ENCODE results near the gene CCNB2.

The CCNB2 gene

DNA sequence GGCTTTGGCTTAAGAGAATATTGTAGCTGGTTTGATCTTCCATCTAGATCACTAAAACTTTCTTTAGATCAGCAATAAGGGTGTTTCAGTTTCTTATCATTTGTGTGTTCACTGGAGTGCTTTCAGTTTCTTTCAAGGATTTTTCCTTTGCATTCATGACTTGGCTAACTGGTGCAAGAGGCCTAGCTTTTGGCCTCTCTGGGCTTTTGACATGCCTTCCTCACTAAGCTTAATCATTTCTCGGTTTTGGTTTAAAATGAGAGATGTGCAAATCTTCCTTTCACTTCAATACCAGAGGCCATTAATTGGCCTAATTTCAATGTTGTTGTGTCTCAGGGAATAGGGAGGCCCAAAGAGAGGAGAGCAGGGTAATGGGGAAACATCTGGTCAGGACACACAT lies 30.3 kb upstream of the CCNB2 start:
- H2BK15ac ChIP-seq (replicated peaks; ENCODE audit: low read depth) = no peak overlapping the region
- WGBS (ENCODE audit: extremely low coverage, insufficient coverage, low lambda C conversion rate) = no CpG with 5 or more reads among the region's 1 CpG
- DNase-seq = no peak
- no peak overlapping the region for H3K9ac ChIP-seq (ENCODE audit: low read length)
- no peak overlapping the region for H3K4me2 ChIP-seq (ENCODE audit: low read length)
- H2AK5ac ChIP-seq (ENCODE audit: low read length) = no peak overlapping the region
- no peak overlapping the region for H2BK5ac ChIP-seq (ENCODE audit: low read length)
- H2BK120ac ChIP-seq (ENCODE audit: low read depth, low read length) = no peak overlapping the region
- no peaks in the 10 kb centered on the region for H3K27me3 ChIP-seq (ENCODE audit: insufficient read depth, low read length, poor library complexity)
- H3K18ac ChIP-seq (ENCODE audit: low read length) = no peak overlapping the region
- H3K4me3 ChIP-seq (ENCODE audit: low read length) = no peak overlapping the region
- no peak overlapping the region for H3K4ac ChIP-seq (ENCODE audit: low read depth, low read length)
- H3K79me2 ChIP-seq (ENCODE audit: control insufficient read depth, insufficient read depth, low read length) = no peaks in the 10 kb centered on the region
- H4K5ac ChIP-seq (ENCODE audit: low read length) = no peak overlapping the region
- no peak overlapping the region for H3K56ac ChIP-seq (ENCODE audit: low read length)
- H3K79me1 ChIP-seq (ENCODE audit: low read length) = no peaks in the 10 kb centered on the region
- no peak overlapping the region for H3K27ac ChIP-seq (ENCODE audit: low read depth, low read length)
- no peaks in the 10 kb centered on the region for H3K4me1 ChIP-seq (ENCODE audit: control insufficient read depth, low read depth, low read length)
- H3K36me3 ChIP-seq (ENCODE audit: control insufficient read depth, insufficient read depth, low read length) = peaks cover 2% of the 10 kb centered on the region
- no peak overlapping the region for H4K8ac ChIP-seq (ENCODE audit: low read depth, low read length)
- no peak overlapping the region for H3K23ac ChIP-seq (ENCODE audit: low read length)

DNA sequence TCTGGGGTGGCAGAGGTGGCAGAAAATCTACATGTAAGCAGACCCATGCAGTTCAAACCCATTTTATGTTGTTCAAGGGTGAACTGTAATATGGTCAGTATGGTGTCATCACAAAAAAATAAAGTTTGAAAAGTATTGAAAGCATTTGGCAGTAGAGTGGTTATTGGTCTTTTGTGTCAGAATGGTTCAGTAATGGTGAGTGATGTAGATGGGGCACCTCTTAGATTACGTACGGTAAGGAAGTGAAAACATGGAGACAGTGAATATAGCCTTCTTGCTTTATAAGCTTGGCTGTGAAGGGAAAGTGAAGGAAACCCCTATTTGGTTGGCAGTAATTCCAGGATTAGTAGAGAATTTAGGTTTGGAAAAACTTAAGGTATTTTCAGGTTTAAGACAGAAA lies 17.2 kb upstream of the CCNB2 start:
- no peak overlapping the region for H3K27ac ChIP-seq (ENCODE audit: low read depth, low read length)
- no peak overlapping the region for H2BK5ac ChIP-seq (ENCODE audit: low read length)
- H3K4me1 ChIP-seq (ENCODE audit: control insufficient read depth, low read depth, low read length) = no peaks in the 10 kb centered on the region
- no peak overlapping the region for H2BK15ac ChIP-seq (replicated peaks; ENCODE audit: low read depth)
- no peak overlapping the region for H3K4me3 ChIP-seq (ENCODE audit: low read length)
- H3K4me2 ChIP-seq (ENCODE audit: low read length) = no peak overlapping the region
- no peak overlapping the region for H2AK5ac ChIP-seq (ENCODE audit: low read length)
- DNase-seq = no peak
- no peak overlapping the region for H4K5ac ChIP-seq (ENCODE audit: low read length)
- H3K56ac ChIP-seq (ENCODE audit: low read length) = no peak overlapping the region
- WGBS (ENCODE audit: extremely low coverage, insufficient coverage, low lambda C conversion rate) = no CpG with 5 or more reads among the region's 2 CpGs
- H3K9ac ChIP-seq (ENCODE audit: low read length) = no peak overlapping the region
- no peaks in the 10 kb centered on the region for H3K36me3 ChIP-seq (ENCODE audit: control insufficient read depth, insufficient read depth, low read length)
- no peak overlapping the region for H2BK120ac ChIP-seq (ENCODE audit: low read depth, low read length)
- H3K4ac ChIP-seq (ENCODE audit: low read depth, low read length) = no peak overlapping the region
- no peaks in the 10 kb centered on the region for H3K79me1 ChIP-seq (ENCODE audit: low read length)
- H3K23ac ChIP-seq (ENCODE audit: low read length) = no peak overlapping the region
- no peak overlapping the region for H4K8ac ChIP-seq (ENCODE audit: low read depth, low read length)
- no peak overlapping the region for H3K18ac ChIP-seq (ENCODE audit: low read length)
- H3K79me2 ChIP-seq (ENCODE audit: control insufficient read depth, insufficient read depth, low read length) = no peaks in the 10 kb centered on the region
- H3K27me3 ChIP-seq (ENCODE audit: insufficient read depth, low read length, poor library complexity) = no peaks in the 10 kb centered on the region

DNA sequence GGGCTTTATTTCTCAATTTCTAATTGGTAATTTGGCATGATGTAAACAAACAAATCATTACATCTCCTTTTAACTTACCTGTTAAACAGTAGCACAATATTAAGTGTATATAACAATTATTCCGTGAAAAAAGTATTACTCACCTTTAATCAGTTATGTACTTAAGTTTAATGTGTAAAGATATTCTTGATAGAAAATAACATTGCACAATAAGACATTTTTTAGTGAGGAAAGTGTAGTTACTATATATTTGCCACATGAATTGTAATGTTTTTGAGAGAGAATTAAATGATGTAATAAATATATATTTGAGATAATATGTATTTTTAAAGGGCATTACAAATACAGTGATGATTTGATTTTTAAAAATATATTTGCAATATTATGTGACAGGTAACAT lies 10.9 kb upstream of the CCNB2 start:
- Histone ChIP-seq H3K36me3 (ENCODE audit: control insufficient read depth, insufficient read depth, low read length) (peaks cover 2% of the 10 kb centered on the region), H4K8ac (ENCODE audit: low read depth, low read length) (no peak overlapping the region), H3K4me1 (ENCODE audit: control insufficient read depth, low read depth, low read length) (no peaks in the 10 kb centered on the region), H4K5ac (ENCODE audit: low read length) (no peak overlapping the region), H2BK15ac (replicated peaks; ENCODE audit: low read depth) (no peak overlapping the region), H3K56ac (ENCODE audit: low read length) (no peak overlapping the region), H2BK5ac (ENCODE audit: low read length) (no peak overlapping the region), H2AK5ac (ENCODE audit: low read length) (no peak overlapping the region), H3K18ac (ENCODE audit: low read length) (no peak overlapping the region), H3K27me3 (ENCODE audit: insufficient read depth, low read length, poor library complexity) (no peaks in the 10 kb centered on the region), H3K23ac (ENCODE audit: low read length) (no peak overlapping the region), H3K4me3 (ENCODE audit: low read length) (no peak overlapping the region), H3K4ac (ENCODE audit: low read depth, low read length) (no peak overlapping the region), H3K27ac (ENCODE audit: low read depth, low read length) (no peak overlapping the region), H3K79me2 (ENCODE audit: control insufficient read depth, insufficient read depth, low read length) (no peaks in the 10 kb centered on the region), H2BK120ac (ENCODE audit: low read depth, low read length) (no peak overlapping the region), H3K4me2 (ENCODE audit: low read length) (no peak overlapping the region), H3K9ac (ENCODE audit: low read length) (no peak overlapping the region), H3K79me1 (ENCODE audit: low read length) (no peaks in the 10 kb centered on the region)
- WGBS (ENCODE audit: extremely low coverage, insufficient coverage, low lambda C conversion rate) = no CpG with 5 or more reads among the region's 1 CpG
- no peak for DNase-seq

DNA sequence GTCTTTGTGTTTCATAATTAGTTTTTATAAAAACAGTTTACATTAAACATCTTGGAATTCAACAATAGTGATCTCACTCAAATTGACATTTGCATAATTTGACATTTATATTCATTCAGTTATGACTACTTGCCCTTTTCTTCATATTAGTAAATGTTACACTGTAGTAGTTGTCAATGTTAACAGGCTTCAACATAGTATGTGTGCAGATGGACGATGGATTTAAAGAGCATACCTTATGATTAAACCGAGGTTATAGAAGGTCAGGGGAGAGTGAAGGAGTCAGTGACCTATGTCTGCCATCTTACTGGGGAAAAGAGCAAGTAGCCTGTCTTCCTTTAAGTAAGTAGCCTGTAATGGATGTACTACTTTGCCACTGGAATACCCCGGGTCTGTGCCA lies 8.5 kb upstream of the CCNB2 start:
- Histone ChIP-seq H4K5ac (ENCODE audit: low read length) (no peak overlapping the region), H3K27me3 (ENCODE audit: insufficient read depth, low read length, poor library complexity) (no peaks in the 10 kb centered on the region), H3K23ac (ENCODE audit: low read length) (no peak overlapping the region), H2BK15ac (replicated peaks; ENCODE audit: low read depth) (no peak overlapping the region), H3K56ac (ENCODE audit: low read length) (no peak overlapping the region), H4K8ac (ENCODE audit: low read depth, low read length) (no peak overlapping the region), H2AK5ac (ENCODE audit: low read length) (no peak overlapping the region), H3K4me3 (ENCODE audit: low read length) (no peak overlapping the region), H3K9ac (ENCODE audit: low read length) (no peak overlapping the region), H3K4me1 (ENCODE audit: control insufficient read depth, low read depth, low read length) (no peaks in the 10 kb centered on the region), H2BK120ac (ENCODE audit: low read depth, low read length) (no peak overlapping the region), H3K4me2 (ENCODE audit: low read length) (no peak overlapping the region), H3K79me1 (ENCODE audit: low read length) (no peaks in the 10 kb centered on the region), H3K18ac (ENCODE audit: low read length) (no peak overlapping the region), H2BK5ac (ENCODE audit: low read length) (no peak overlapping the region), H3K36me3 (ENCODE audit: control insufficient read depth, insufficient read depth, low read length) (peaks cover 2% of the 10 kb centered on the region), H3K4ac (ENCODE audit: low read depth, low read length) (no peak overlapping the region), H3K79me2 (ENCODE audit: control insufficient read depth, insufficient read depth, low read length) (no peaks in the 10 kb centered on the region), H3K27ac (ENCODE audit: low read depth, low read length) (no peak overlapping the region)
- no peak for DNase-seq
- WGBS (ENCODE audit: extremely low coverage, insufficient coverage, low lambda C conversion rate) = no CpG with 5 or more reads among the region's 3 CpGs

DNA sequence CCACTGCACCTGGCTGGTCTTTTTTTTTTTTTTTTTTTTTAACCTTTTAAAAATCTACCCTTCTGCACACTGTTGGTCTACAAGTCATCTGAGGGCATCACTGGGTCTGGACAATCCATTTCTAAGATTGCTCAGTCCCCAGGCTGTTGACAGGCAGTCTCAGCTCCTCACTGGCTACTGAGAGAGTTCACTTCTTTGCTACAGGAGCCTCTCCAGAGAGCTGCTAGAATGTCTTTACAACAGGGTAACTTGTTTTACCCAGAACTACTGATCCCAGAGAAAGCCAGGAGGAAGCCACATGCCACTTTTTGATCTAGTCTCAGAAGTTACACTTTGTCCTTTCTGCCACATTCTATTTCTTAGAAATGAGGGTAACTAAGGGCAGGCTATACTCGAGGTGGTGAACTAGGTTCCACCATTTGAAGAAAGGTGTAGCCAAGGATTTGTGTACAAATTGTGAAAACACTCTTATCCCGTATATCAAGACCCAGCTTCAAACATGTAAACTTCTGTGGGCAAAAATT lies 5.7 kb upstream of the CCNB2 start:
- Histone ChIP-seq H3K4ac (ENCODE audit: low read depth, low read length) (no peak overlapping the region), H3K36me3 (ENCODE audit: control insufficient read depth, insufficient read depth, low read length) (peaks cover 2% of the 10 kb centered on the region), H3K79me1 (ENCODE audit: low read length) (no peaks in the 10 kb centered on the region), H3K4me3 (ENCODE audit: low read length) (no peak overlapping the region), H3K56ac (ENCODE audit: low read length) (no peak overlapping the region), H4K8ac (ENCODE audit: low read depth, low read length) (no peak overlapping the region), H3K27ac (ENCODE audit: low read depth, low read length) (no peak overlapping the region), H2BK5ac (ENCODE audit: low read length) (no peak overlapping the region), H3K4me1 (ENCODE audit: control insufficient read depth, low read depth, low read length) (no peaks in the 10 kb centered on the region), H3K9ac (ENCODE audit: low read length) (no peak overlapping the region), H2BK120ac (ENCODE audit: low read depth, low read length) (no peak overlapping the region), H3K79me2 (ENCODE audit: control insufficient read depth, insufficient read depth, low read length) (no peaks in the 10 kb centered on the region), H3K4me2 (ENCODE audit: low read length) (no peak overlapping the region), H2BK15ac (replicated peaks; ENCODE audit: low read depth) (no peak overlapping the region), H3K23ac (ENCODE audit: low read length) (no peak overlapping the region), H3K18ac (ENCODE audit: low read length) (no peak overlapping the region), H3K27me3 (ENCODE audit: insufficient read depth, low read length, poor library complexity) (no peaks in the 10 kb centered on the region), H4K5ac (ENCODE audit: low read length) (no peak overlapping the region), H2AK5ac (ENCODE audit: low read length) (no peak overlapping the region)
- DNase-seq = no peak
- WGBS (ENCODE audit: extremely low coverage, insufficient coverage, low lambda C conversion rate) = no CpG with 5 or more reads among the region's 2 CpGs

DNA sequence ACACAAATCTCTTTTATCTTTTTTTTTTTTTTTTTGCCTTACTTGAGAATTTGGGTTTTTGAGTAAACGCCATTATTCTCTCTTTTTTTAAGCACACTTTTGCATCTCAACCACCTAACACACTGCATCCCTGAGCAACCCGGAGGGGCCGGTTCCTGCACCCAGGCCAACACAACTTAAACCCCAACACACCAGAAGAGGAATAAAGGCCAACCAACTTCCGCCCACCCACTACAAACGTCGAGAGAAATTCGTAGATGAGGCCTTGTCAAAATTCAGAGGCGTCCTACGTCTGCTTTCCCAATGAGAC lies 389 bp upstream of the CCNB2 start:
- Histone ChIP-seq H3K4me1 (ENCODE audit: control insufficient read depth, low read depth, low read length) (no peaks in the 10 kb centered on the region), H3K79me2 (ENCODE audit: control insufficient read depth, insufficient read depth, low read length) (peaks cover 4% of the 10 kb centered on the region), H3K18ac (ENCODE audit: low read length) (no peak overlapping the region), H2BK5ac (ENCODE audit: low read length) (no peak overlapping the region), H3K56ac (ENCODE audit: low read length) (peak overlapping the region; percentile 88), H4K5ac (ENCODE audit: low read length) (no peak overlapping the region), H3K27ac (ENCODE audit: low read depth, low read length) (peak overlapping the region; percentile 43), H3K9ac (ENCODE audit: low read length) (peak overlapping the region; percentile 82), H2AK5ac (ENCODE audit: low read length) (no peak overlapping the region), H3K23ac (ENCODE audit: low read length) (no peak overlapping the region), H3K79me1 (ENCODE audit: low read length) (no peaks in the 10 kb centered on the region), H3K4me2 (ENCODE audit: low read length) (peak overlapping the region; percentile 77), H4K8ac (ENCODE audit: low read depth, low read length) (no peak overlapping the region), H3K36me3 (ENCODE audit: control insufficient read depth, insufficient read depth, low read length) (peaks cover 4% of the 10 kb centered on the region), H2BK15ac (replicated peaks; ENCODE audit: low read depth) (no peak overlapping the region), H3K4me3 (ENCODE audit: low read length) (peak overlapping the region; percentile 32), H3K27me3 (ENCODE audit: insufficient read depth, low read length, poor library complexity) (no peaks in the 10 kb centered on the region), H2BK120ac (ENCODE audit: low read depth, low read length) (no peak overlapping the region), H3K4ac (ENCODE audit: low read depth, low read length) (no peak overlapping the region)
- WGBS (ENCODE audit: extremely low coverage, insufficient coverage, low lambda C conversion rate) = no CpG with 5 or more reads among the region's 9 CpGs
- DNase-seq = no peak

All from mesendoderm (in vitro differentiated cells).